Parathyroid adenoma (tissue), 2 donors: ENCODE data around the gene TEX261.

Source experiments
- H2AFZ ChIP-seq: fragments of 300-600 bp; sonication (generic); one replicate; pipeline ENCODE4 v1.7.0; 2017; ENCODE audit warnings: antibody characterized with exemption, mild to moderate bottlenecking
- H3K27ac ChIP-seq: fragments of 300-600 bp; sonication (generic); one replicate; pipeline ENCODE4 v1.7.0; 2017
- H3K27me3 ChIP-seq: fragments of 300-600 bp; sonication (generic); one replicate; pipeline ENCODE4 v1.7.0; 2017; ENCODE audit warnings: low read length; ENCODE audit not compliant: control insufficient read depth, insufficient read depth
- H3K36me3 ChIP-seq: fragments of 300-600 bp; sonication (generic); one replicate; pipeline ENCODE4 v1.7.0; 2017; ENCODE audit warnings: low read length; ENCODE audit not compliant: control insufficient read depth, insufficient read depth
- H3K4me1 ChIP-seq: fragments of 300-600 bp; sonication (generic); one replicate; pipeline ENCODE4 v1.7.0; 2017; ENCODE audit warnings: control low read depth
- H3K4me2 ChIP-seq: fragments of 300-600 bp; sonication (generic); one replicate; pipeline ENCODE4 v1.7.0; 2017; ENCODE audit warnings: low read length
- H3K4me3 ChIP-seq: fragments of 300-600 bp; sonication (generic); one replicate; pipeline ENCODE4 v1.7.0; 2017; ENCODE audit warnings: low read depth, low read length
- H3K79me2 ChIP-seq: fragments of 300-600 bp; sonication (generic); one replicate; pipeline ENCODE4 v1.7.0; 2017; ENCODE audit warnings: control low read depth
- H3K9ac ChIP-seq: fragments of 300-600 bp; sonication (generic); one replicate; pipeline ENCODE4 v1.7.0; 2017; ENCODE audit warnings: mild to moderate bottlenecking
- H3K9me3 ChIP-seq: fragments of 300-600 bp; sonication (generic); one replicate; pipeline ENCODE4 v1.7.0; 2017; ENCODE audit warnings: low read length; ENCODE audit not compliant: control insufficient read depth
- CTCF ChIP-seq: fragments of 300-600 bp; sonication (generic); IDR thresholded peaks from one replicate; pipeline ENCODE4 v1.7.0; 2017; ENCODE audit warnings: antibody characterized with exemption, mild to moderate bottlenecking
- donor health status: primary hyperparathyroidism.

The TEX261 gene

DNA sequence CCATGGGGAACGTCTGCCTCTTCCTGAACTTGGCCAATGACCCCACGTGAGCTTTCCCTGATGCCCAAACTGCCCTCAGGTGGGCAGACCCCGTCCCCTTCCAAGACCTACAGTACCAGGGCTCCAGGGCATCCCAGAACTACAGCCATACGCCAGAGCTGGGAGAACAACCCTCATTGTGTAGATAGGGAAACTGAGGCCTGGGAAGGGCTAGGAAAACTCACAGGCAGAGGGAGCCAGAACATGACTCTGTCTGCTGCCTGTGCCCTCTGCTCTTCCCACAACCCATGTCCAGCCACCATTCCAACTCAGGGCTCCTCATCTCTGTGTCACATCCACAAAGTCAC lies 33.1 kb downstream of the TEX261 start:
- Histone ChIP-seq H3K27me3 (no peaks in the 10 kb centered on the region), H3K4me3 (no peak overlapping the region), H3K36me3 (no peaks in the 10 kb centered on the region), H3K27ac (no peak overlapping the region), H3K4me1 (no peaks in the 10 kb centered on the region), H3K9ac (no peak overlapping the region), H2AFZ (no peak overlapping the region), H3K9me3 (no peaks in the 10 kb centered on the region), H3K79me2 (no peaks in the 10 kb centered on the region), H3K4me2 (no peak overlapping the region)
- TF ChIP-seq CTCF: no peak

DNA sequence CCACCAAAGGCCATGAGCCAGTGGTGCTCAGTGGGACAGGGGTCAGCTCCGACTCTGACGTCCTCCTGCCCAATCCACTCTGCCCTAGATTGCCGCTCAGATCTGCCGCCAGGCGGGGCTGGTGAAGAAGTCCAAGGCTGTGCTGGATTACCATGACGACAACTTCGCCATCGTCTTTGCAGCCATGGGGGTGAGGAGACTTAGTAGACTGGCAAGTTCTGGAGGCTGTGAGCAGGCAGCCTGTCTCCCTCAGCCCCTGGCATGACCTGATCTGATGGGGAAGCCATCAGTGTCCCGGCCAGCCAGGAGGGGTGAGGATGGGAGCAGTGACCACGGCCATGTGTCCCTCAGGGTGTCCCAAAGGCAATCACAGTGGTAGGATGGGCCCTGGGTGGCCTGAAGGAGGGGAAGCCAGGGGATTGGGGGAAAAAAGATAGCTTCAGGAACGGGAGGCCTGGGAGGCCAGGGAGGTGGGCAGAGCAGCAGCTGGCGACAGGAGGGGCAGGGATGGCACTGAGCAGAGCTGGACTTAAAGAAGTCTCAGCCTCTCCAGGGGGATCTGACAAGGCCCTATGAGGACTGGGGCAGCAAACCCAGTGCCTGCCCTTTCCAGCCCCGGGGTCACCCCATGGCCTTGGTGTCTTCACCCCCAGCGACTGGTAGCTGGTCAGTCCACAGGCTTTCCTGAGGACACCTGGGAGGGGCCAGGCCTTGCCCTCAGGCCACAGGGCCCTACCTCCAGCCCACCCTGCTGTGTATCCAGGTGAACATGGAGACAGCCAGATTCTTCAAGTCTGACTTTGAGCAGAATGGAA lies 33.6 kb downstream of the TEX261 start:
- Histone ChIP-seq H3K27me3 (no peaks in the 10 kb centered on the region), H3K9me3 (no peaks in the 10 kb centered on the region), H2AFZ (no peak overlapping the region), H3K79me2 (no peaks in the 10 kb centered on the region), H3K9ac (no peak overlapping the region), H3K36me3 (no peaks in the 10 kb centered on the region), H3K4me2 (no peak overlapping the region), H3K4me3 (no peak overlapping the region), H3K4me1 (no peaks in the 10 kb centered on the region), H3K27ac (no peak overlapping the region)
- TF ChIP-seq CTCF: no peak

DNA sequence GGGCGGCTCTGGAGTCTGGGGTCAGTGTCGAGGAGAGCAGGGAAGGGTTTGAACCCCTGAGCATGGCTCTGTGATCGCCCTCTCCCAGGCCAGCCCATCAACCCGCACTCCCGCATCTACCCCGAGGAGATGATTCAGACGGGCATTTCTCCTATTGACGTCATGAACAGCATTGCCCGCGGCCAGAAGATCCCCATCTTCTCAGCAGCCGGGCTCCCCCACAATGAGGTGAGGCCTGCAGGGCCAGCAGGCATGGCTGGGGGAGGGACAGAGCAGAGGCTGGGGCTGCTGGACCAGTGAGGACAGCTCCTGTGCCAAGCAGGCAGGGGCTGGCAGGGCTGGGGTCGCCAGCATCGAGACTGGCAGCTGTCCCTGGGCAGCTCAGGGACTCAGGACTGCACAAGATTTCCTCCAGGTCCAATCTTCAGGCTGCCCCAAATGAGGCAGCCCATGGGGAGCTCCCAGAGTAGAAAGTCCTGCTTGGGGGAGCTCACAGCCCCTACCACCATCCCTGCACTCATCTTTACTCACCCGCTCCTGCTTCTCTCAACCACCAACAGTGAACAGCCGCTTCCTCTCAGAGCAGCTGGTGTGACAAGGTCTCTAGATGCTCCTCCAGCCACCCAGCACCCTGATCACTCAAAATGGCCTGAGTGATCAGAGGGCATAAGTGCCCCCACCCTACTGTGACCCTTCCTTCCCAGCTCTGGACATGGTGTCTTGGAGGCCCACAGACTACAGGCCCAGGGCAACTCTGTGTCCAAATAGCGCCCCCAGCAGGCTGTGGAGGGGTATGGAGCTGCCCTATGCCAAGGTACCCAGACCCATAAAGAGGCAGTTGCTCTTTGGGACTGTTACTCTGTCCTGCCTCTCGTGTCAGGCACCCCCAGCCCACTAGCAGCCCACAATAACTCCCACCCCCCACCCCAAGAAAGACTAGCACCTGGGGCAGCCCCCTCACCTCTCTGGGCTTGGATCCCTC lies 34.5 kb downstream of the TEX261 start:
- H3K9ac ChIP-seq: no peak overlapping the region
- TF ChIP-seq CTCF: no peak
- no peaks in the 10 kb centered on the region for H3K27me3 ChIP-seq
- H3K9me3 ChIP-seq: no peaks in the 10 kb centered on the region
- H2AFZ ChIP-seq: no peak overlapping the region
- no peaks in the 10 kb centered on the region for H3K36me3 ChIP-seq
- no peak overlapping the region for H3K4me2 ChIP-seq
- H3K4me3 ChIP-seq: no peak overlapping the region
- no peaks in the 10 kb centered on the region for H3K79me2 ChIP-seq
- no peak overlapping the region for H3K27ac ChIP-seq
- H3K4me1 ChIP-seq: no peaks in the 10 kb centered on the region

DNA sequence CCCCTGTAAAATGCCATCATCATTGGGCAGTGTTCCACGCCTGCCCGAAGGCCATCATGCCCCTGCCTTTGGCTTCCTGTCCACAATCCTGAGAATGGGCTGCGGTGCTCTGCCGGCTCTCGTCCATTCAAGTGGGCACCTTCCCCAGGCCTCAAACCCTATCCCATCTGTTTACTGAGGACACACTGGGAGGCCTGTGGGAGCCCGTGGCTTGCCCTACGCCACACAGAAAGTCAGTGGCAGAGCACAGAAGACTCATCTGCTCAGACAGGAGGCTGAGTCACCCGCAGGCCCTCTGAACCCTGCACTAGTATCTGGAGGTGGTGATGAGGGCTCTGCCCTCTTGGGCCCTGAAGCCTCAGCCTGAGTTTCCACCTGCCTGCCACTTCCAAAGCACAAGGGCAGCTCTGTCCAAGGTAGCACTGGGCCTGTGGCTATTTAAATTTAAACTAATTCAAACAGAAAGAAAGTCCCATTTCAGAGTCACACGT lies 35.4 kb downstream of the TEX261 start:
- H3K27ac ChIP-seq: no peak overlapping the region
- H3K36me3 ChIP-seq: no peaks in the 10 kb centered on the region
- no peaks in the 10 kb centered on the region for H3K79me2 ChIP-seq
- TF ChIP-seq CTCF: no peak
- H3K4me1 ChIP-seq: no peaks in the 10 kb centered on the region
- H3K4me2 ChIP-seq: no peak overlapping the region
- no peaks in the 10 kb centered on the region for H3K27me3 ChIP-seq
- H3K9ac ChIP-seq: no peak overlapping the region
- H3K4me3 ChIP-seq: no peak overlapping the region
- H3K9me3 ChIP-seq: no peaks in the 10 kb centered on the region
- H2AFZ ChIP-seq: no peak overlapping the region
